Superior temporal gyrus (tissue), 1 donor: Measurements from ENCODE around the gene RNF7.
"Not testable (repeated sequence)": the region's sequence is repeated elsewhere in the genome, so short reads cannot be mapped to it uniquely, and the experiment has no call there.

ENCODE experiments used
- DNase-seq: peaks from one replicate; pipeline ENCODE4 v3.0.0-alpha.2; 2016; ENCODE audit errors: extremely low spot score

Gene RNF7

DNA sequence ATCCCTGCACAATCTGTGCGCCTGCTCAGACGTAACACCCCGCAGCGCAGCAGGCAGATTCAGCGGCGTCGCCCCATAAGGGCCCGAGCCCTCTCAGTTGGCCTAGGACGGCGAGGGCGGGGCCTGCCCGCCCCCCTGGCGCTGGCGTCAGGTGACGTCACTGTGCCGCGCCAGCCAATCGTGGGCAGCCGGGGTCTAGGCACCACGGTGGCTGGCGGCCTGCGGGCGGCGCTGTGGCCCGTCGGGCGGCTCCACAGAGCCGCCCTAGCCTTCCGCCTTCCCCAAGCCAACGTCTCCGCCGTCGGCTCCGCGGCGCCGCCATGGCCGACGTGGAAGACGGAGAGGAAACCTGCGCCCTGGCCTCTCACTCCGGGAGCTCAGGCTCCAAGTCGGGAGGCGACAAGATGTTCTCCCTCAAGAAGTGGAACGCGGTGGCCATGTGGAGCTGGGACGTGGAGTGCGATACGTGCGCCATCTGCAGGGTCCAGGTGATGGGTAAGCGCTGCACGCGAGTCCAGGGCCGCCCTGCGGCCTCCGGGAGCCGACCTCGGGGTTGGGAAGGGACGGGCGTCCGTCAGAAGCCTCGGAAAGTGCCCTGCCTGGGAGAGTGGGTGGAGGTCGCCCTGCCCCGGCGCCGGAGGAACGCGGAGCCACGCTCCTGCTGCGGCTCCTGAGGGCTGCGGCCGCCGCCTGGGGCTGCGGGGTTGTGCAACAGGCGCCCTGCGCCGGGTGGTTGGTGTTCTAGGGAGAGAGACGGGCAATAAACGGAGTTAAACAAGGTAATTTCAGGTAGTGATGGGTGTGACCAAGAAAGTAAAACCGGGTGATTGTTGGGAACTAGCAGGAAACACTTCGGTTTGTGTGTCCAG, at the start of gene RNF7:
TSS of gene RNF7 (plus strand) at position 277 of the 869 bp plus-strand sequence. CDS start at position 321, 44 bp downstream.
- DNase-seq = peak; percentile 97

DNA sequence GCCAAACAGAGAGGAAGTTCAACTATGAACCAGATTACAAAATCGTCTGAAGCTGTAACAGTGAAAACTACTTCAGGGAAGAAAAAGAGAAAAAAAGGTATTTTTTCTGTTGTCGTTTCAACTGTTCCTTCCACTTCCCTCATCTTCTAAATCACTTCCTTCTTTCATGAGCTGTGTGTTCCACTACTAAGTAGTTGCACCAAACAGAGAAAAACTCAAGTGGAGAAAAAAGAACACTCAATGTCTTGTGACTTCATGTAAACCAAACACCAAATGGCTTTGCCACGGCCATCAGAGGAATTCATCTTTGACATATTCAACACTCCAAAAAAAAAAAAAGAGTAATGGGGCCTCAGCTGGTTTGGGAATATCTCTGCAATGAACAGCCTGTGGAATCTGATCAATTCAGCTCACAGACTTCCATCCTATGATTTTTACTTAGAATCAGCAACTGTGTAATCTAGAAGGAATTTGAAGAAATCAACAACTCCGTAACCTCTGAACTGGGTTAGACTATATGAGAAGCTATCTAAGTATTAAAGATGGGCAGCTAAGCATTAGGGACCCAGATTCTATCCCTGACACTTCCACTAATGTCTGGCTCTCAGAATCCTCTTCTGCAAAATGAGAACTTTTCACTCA, 47.5 kb upstream of the RNF7 start:
- peak; percentile 19 for DNase-seq

GRCh38 chr3:141691471-141691870, 46.6 kb upstream of the RNF7 start:
- DNase-seq = not testable (repeated sequence)

DNA sequence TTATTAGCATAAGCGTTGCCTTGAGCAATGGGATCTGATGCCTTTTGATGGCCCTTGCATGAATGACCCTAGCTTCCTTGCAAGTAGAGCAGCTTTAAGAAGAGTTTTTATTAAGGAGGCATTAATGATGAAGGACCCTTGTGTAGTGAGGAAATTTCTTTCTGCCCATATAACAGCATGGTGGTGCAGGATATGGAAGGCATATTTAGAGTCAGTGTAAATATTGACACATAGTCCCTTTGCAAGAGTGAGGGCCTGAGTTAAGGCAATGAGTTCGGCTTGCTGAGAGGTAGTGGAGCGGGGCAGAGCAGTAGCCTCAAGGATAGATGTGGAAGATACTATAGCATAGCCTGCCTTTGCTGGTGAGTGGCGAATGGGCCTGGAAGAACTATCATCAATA, 45.1 kb upstream of the RNF7 start:
- DNase-seq = not testable (repeated sequence)

DNA sequence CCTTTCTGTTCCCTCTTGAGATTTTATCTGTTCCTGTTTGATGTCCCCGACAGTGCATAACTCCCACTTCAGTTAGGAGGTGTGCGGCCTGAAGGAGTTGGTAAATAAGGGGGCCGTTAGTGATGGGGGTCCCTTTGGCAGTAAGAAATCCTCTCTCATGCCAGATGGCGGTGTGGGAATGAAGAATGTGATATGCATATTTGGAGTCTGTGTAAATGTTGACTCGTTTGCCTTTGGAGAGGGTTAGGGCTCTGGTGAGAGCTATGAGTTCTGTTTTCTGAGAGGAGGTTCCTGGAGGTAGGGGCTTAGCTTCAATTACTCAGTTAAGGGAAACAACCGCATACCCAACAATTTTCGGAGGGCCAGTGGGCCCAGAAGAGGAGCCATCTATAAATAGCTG, 38.8 kb upstream of the RNF7 start:
- no peak for DNase-seq

- DNase-seq = no peak
Measured at GRCh38 chr3:141699897-141700296, 38.2 kb upstream of the RNF7 start.

GRCh38 chr3:141703367-141703766, 34.7 kb upstream of the RNF7 start:
- not testable (repeated sequence) for DNase-seq

DNA sequence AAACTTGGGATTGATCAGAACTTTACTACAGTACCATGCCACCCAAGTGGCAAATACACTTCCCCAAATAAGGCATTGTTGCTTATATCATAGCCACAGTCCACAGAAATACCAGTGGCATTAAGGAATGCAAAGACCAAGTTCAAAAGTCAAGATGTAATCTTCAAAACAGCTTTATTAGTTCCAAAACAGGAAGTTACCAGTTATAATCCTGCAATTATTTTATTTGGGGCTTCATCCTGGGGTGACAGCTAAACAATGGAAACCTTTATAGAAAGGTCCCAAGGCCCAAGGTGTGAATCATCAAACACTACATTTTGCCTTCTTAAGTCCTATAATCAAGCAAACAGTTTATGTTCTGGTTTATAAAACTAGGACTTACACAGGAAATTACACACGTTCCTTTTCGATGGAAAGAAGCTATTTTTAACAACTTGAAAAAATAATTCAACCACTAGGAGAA, 30.3 kb upstream of the RNF7 start:
- DNase-seq = no peak

- DNase-seq = no peak
Measured at GRCh38 chr3:141708367-141708766, 29.7 kb upstream of the RNF7 start.

DNA sequence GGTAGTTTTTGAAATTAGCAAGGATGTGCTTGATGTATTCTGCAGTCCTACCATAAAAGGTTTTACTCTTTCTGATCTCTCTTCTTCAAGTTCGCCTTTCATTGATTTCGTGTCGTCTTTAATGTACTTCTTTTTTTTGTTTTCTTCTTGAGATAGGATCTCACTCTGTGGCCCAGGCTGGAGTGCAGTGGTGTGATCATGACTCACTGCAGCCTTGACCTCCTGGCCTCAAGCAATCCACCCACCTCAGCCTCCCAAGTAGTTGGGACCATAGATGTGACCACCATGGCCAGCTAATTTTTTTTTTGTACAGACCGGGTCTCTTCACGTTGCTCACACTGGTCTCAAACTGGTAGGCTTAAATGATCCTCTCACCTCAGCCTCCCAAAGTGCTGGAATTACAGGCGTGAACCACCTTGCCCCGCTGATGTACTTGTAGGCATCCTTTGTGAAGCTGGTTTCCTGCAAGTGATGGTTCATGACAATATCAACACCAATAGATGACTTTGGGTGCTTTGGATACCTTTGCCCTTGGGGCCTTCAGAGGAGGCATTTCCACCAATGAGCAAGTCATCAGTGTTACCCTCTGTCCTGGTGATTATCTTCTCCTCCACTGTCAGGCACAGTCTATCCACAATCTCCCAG, 28.9 kb upstream of the RNF7 start:
- DNase-seq = no peak

GRCh38 chr3:141710121-141710520, 28.0 kb upstream of the RNF7 start:
- DNase-seq = no peak

- DNase-seq = no peak
Measured at GRCh38 chr3:141710888-141711616, 27.0 kb upstream of the RNF7 start.

DNA sequence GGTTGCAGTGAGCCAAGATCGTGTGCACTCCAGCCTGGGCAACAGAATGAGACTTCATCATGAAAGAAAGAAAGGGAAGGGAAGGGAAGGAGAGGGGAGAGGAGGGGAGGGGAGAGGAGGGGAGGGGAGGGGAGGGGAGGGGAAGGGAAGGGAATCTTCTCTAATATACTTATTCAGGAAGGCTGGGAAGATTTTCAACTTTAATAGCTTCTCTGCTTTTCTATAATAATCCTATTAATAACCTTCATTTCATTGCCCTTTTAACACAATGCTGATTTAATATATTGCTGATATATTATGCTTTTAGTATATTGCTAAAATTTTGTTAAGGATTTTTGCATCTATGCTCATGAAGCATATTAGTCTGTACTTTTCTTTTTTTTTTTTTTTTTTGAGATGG, 23.4 kb upstream of the RNF7 start:
- no peak for DNase-seq

GRCh38 chr3:141722081-141722480, 16.0 kb upstream of the RNF7 start:
- no peak for DNase-seq

DNA sequence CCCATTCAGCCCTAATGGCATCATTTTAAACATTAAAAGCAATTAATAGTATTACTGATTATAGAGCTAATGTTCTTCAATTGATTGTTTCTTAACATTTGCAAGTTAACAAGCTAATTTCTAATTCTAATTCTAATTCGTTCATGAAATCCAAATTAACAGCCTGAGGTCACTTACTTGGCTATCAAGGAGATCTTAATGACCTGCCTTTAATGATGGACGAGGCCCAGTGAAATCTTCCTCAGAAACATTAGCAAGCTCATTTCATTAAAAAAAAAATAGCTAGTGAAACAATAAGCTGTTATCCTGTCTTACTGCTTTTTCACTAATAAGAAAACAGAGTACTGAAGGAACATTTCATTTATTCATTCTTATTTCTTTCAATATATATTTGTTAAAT, 15.4 kb upstream of the RNF7 start:
- no peak for DNase-seq

DNA sequence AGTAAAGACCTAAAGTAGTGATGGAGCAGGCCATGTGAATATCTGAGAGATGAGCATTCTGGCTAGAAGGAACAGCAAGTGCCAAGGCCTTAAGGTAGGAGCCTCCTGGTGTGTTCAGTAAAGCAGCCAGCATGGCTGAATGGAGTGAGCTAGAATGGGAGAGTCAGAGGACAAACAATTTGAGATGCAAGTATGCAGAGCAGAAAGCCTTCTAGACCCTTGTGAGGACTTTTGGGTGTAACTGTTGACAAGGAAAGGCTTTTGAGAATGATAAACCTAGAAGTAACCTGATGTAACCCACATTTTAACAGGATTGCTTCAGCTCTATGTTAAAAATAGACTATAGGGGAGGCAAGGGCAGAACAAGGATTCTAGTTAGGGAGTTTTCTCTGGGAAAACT, 14.8 kb upstream of the RNF7 start:
- DNase-seq = no peak

DNA sequence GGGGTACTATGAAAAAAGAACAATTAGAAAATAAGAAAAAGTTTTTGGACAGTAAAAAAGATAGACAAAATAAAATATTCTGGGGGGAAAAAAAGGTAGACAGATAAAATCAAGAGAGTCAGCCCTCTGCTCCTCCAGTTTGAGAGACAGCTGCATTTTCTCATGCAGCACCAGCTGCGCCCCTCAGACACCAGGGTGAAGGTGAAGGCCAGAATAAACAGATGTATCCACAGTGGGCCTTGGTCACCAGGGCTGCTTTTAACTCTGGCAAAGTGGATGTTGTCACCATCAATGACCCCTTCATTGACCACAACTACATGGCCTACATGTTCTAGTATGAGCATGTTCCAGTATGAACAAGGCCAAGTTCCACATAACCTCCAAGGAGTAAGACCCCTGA, 13.9 kb upstream of the RNF7 start:
- DNase-seq = no peak

DNA sequence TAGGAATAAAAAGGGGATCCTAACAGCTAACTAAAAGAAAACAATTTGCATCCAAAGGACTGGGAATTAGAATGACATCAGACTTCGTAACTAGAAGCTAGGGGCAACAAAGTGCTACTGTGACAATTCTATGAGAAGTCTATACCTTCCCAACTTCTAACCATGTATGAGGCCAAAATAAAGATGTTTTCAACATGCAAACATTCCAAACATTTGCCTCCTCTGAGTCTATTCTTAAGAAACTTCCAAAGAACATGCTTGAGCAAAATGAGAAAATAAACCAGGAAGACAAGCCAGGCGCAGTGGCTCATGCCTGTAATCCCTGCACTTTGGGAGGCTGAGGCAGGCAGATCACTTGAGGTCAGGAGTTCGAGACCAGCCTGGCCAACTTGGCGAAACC, 13.1 kb upstream of the RNF7 start:
- DNase-seq = no peak

- no peak for DNase-seq
Measured at GRCh38 chr3:141726483-141726882, 11.6 kb upstream of the RNF7 start.

- no peak for DNase-seq
Measured at GRCh38 chr3:141728355-141728892, 9.7 kb upstream of the RNF7 start.

DNA sequence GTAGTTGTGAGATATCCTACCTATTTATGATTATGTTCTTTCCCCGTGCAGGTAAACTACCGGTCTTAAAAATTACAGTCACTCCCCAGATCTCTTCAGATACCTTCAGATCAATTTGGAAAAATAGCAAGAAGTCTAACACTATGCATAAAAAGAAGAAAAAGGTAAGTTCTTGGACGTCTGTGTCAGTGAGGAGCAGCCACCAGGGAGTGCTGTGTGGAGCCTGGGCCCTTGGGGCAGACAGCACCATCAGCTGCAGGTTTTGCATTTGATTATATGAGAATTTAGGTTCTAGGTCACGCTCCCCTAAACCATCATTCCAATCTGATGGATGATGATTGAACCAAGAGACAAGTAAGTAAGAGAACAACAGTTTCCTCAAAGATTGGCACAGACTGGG, 8.9 kb upstream of the RNF7 start:
- DNase-seq = no peak

GRCh38 chr3:141735176-141735575, 2.9 kb upstream of the RNF7 start:
- no peak for DNase-seq
